SK-N-SH (cell line): Measurements from ENCODE around the gene P3H2. TPM values are rescaled to one million over a fixed set of nuclear protein-coding genes. Genes with fewer than 3 reads are reported as not detected.

Experiments
- CTCF ChIA-PET: fragments of 300-600, 350-600 bp; formaldehyde crosslinking; extraction: SDS; loops from one replicate; lab custom pipeline; 2021; lab: Yijun Ruan, JAX
- POLR2A ChIA-PET: fragments of 350-600 bp; sonication (Branson Sonifier 250); formaldehyde crosslinking; extraction: SDS; loops from one replicate; lab custom pipeline; 2020; ENCODE audit warnings: antibody characterized with exemption, inconsistent platforms; lab: Yijun Ruan, JAX
- DNase-seq: peaks from one replicate; pipeline ENCODE4 v3.0.0; 2012
- H2AFZ ChIP-seq: fragments of 200-600 bp; sonication (generic); 2 replicates; pipeline ENCODE4 v1.8.1; 2016; ENCODE audit warnings: antibody characterized with exemption, mild to moderate bottlenecking, low read depth
- H3F3A ChIP-seq: fragments of 200-600 bp; sonication (generic); replicated peaks from 2 replicates; pipeline ENCODE3; 2016; ENCODE audit warnings: antibody characterized with exemption, mild to moderate bottlenecking; ENCODE audit not compliant: insufficient read depth
- H3K27ac ChIP-seq, 2 experiments: fragments of 200-500 bp in 1 of 2; fragments of 200-600 bp in 1 of 2; sonication (Bioruptor generic) in 1 of 2; sonication (generic), shearing (Covaris generic) in 1 of 2; 2 replicates each; pipeline versions ENCODE4 v1.5.1 to v1.6.1; 2014 to 2016; ENCODE audit warnings: low read depth in 2 of 2, inconsistent platforms in 1 of 2, low read length in 1 of 2, mild to moderate bottlenecking in 1 of 2, mixed read lengths in 1 of 2
- H3K27me3 ChIP-seq: fragments of 200-600 bp; sonication (generic), shearing (Covaris generic); 2 replicates; pipeline ENCODE4 v1.6.1; 2016; ENCODE audit warnings: mixed run types; ENCODE audit not compliant: insufficient read depth
- H3K36me3 ChIP-seq, 2 experiments: fragments of 200-500 bp in 1 of 2; fragments of 200-600 bp in 1 of 2; sonication (Bioruptor generic) in 1 of 2; sonication (generic) in 1 of 2; replicated peaks in 1 of 2; 2 replicates each; pipeline versions ENCODE3 to v1.5.1; 2014 to 2016; ENCODE audit warnings: low read length in 1 of 2, mild to moderate bottlenecking in 1 of 2; ENCODE audit not compliant: insufficient read depth in 2 of 2, control insufficient read depth in 1 of 2
- H3K4me1 ChIP-seq, 2 experiments: fragments of 200-500 bp in 1 of 2; fragments of 200-600 bp in 1 of 2; sonication (Bioruptor generic) in 1 of 2; sonication (generic), shearing (Covaris generic) in 1 of 2; 2 replicates each; pipeline versions ENCODE4 v1.5.1 to v1.6.1; 2014 to 2016; ENCODE audit warnings: low read depth in 1 of 2, low read length in 1 of 2, mixed run types in 1 of 2; ENCODE audit not compliant: insufficient read depth in 2 of 2, control insufficient read depth in 1 of 2
- H3K4me2 ChIP-seq: fragments of 200-600 bp; sonication (generic), shearing (Covaris generic); 2 replicates; pipeline ENCODE4 v1.6.1; 2017; ENCODE audit warnings: mixed run types
- H3K4me3 ChIP-seq, 2 experiments: fragments of 200-500 bp in 1 of 2; fragments of 200-600 bp in 1 of 2; sonication (Bioruptor generic) in 1 of 2; sonication (generic), shearing (Covaris generic) in 1 of 2; 2 replicates each; pipeline versions ENCODE4 v1.5.1 to v1.8.1; 2014 to 2016; ENCODE audit warnings: low read depth in 2 of 2, inconsistent platforms in 1 of 2, low read length in 1 of 2, mild to moderate bottlenecking in 1 of 2, mixed read lengths in 1 of 2, moderate library complexity in 1 of 2
- H3K79me2 ChIP-seq: fragments of 200-600 bp; sonication (generic); 2 replicates; pipeline ENCODE4 v1.8.1; 2017; ENCODE audit warnings: mild to moderate bottlenecking; ENCODE audit not compliant: insufficient read depth
- H3K9ac ChIP-seq: fragments of 200-600 bp; sonication (generic); 2 replicates; pipeline ENCODE4 v1.6.1; 2017; ENCODE audit warnings: mixed run types
- H3K9me2 ChIP-seq: fragments of 200-600 bp; sonication (generic); 2 replicates; pipeline ENCODE4 v1.6.1; 2017; ENCODE audit warnings: mixed run types
- H3K9me3 ChIP-seq: fragments of 200-600 bp; sonication (generic); 2 replicates; pipeline ENCODE4 v1.6.1; 2017; ENCODE audit warnings: mixed run types, mild to moderate bottlenecking, moderate library complexity
- H4K20me1 ChIP-seq: fragments of 200-600 bp; sonication (generic); 2 replicates; pipeline ENCODE4 v1.6.1; 2017; ENCODE audit warnings: mild to moderate bottlenecking, mixed run types; ENCODE audit not compliant: insufficient read depth
- CTCF ChIP-seq: fragments of 200-600 bp; sonication (generic); IDR thresholded peaks from 2 replicates; pipeline ENCODE4 v1.6.1; 2017; ENCODE audit warnings: antibody characterized with exemption, mild to moderate bottlenecking, moderate library complexity
- EP300 ChIP-seq, 2 experiments: IDR thresholded peaks; 2 replicates each; pipeline versions ENCODE4 v1.4.0 to v1.6.1; 2012; ENCODE audit warnings: borderline replicate concordance in 1 of 2, low read depth in 1 of 2, low read length in 1 of 2
- FOXJ3 ChIP-seq: sonication (generic); formaldehyde crosslinking; IDR thresholded peaks from 2 replicates; pipeline ENCODE4 v1.5.1; 2020; ENCODE audit warnings: mild to moderate bottlenecking, missing genetic modification reagents
- JUND ChIP-seq: IDR thresholded peaks from 2 replicates; pipeline ENCODE4 v1.4.0; 2012
- NFIC ChIP-seq: IDR thresholded peaks from 2 replicates; pipeline ENCODE4 v1.4.0; 2012; ENCODE audit warnings: borderline replicate concordance
- RFX5 ChIP-seq: IDR thresholded peaks from 2 replicates; pipeline ENCODE4 v1.6.1; 2012; ENCODE audit warnings: mild to moderate bottlenecking, improper control_type of control experiment, low read length
- RXRA ChIP-seq: IDR thresholded peaks from 2 replicates; pipeline ENCODE4 v1.4.0; 2012; ENCODE audit warnings: low read depth, mild to moderate bottlenecking, borderline replicate concordance
- USF1 ChIP-seq: IDR thresholded peaks from 2 replicates; pipeline ENCODE4 v1.4.0; 2012; ENCODE audit warnings: low read depth, borderline replicate concordance
- YY1 ChIP-seq: IDR thresholded peaks from 2 replicates; pipeline ENCODE4 v1.4.0; 2012; ENCODE audit warnings: low read depth, mild to moderate bottlenecking
- ZBTB33 ChIP-seq: IDR thresholded peaks from 2 replicates; pipeline ENCODE4 v1.4.0; 2012; ENCODE audit warnings: low read depth, borderline replicate concordance
- WGBS: methylation state at CpG from one replicate; pipeline ENCODE4 v1.1.6; 2017; ENCODE audit warnings: low lambda C conversion rate; 5-methylcytosine and 5-hydroxymethylcytosine counted together
- polyA plus RNA-seq, 3 experiments: library from polyadenylated mRNA; depleted of rRNA; stranded (reverse); fragments of >200 nt; gene quantifications; 2 replicates each; pipeline ENCODE4 v1.2.3, GENCODE V29; 2012
- TF ChIP-seq, protein P1 (sequence below): IDR thresholded peaks from 2 replicates; pipeline ENCODE4 v1.4.0; 2012; ENCODE audit warnings: low read depth
- TF ChIP-seq, protein P2 (sequence below): fragments of 150-350 bp; IDR thresholded peaks from 2 replicates; pipeline ENCODE4 v1.6.1; 2017; ENCODE audit warnings: antibody characterized with exemption, low read length, low read depth, borderline replicate concordance

Gene P3H2
- polyA plus RNA-seq, 1 of the 3 experiments (the other 2 are of a cell fraction) = 2.8 TPM

DNA sequence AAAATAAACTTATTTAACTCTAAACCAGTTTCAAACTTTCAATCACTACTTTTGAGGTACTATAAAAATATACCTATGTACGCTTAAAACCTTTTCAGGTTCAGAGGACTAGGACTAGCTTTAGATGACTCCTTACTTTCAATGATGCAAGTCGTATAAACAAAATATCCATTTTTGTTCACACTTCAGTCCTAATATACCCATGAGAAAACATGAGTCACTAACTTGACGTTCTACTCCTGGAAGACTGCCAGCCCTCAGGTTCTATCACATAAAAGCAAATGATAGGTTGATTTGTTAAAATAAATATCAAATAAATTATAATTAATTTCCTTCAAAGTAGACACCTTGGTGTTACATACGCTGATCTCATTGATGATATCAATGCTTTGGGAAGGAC, 10.6 kb upstream of the P3H2 start:
- no peaks in the 10 kb centered on the region for H3K4me1 ChIP-seq
- H3K4me2 ChIP-seq = no peak overlapping the region
- no peaks in the 10 kb centered on the region for H3K36me3 ChIP-seq
- H3K4me3 ChIP-seq = no peak overlapping the region
- H3K27me3 ChIP-seq = peaks cover 3% of the 10 kb centered on the region; the same call in 1 of the 2 replicates
- H3K27ac ChIP-seq = no peak overlapping the region
- H3F3A ChIP-seq = no peaks in the 10 kb centered on the region
- TF ChIP-seq FOXJ3 (CRISPR knock-in tag) (no peak), JUND (0 out of 2 replicates have a peak, but pooled peaks have one; percentile 8)
- POLR2A ChIA-PET = no interaction called here
- no peak overlapping the region for H3K9ac ChIP-seq
- no peaks in the 10 kb centered on the region for H3K9me2 ChIP-seq
- no peak for DNase-seq
- WGBS = 30% methylated on average over 4 of the region's 4 CpGs
- CTCF ChIA-PET = no interaction called here
- H3K9me3 ChIP-seq = no peaks in the 10 kb centered on the region
- H4K20me1 ChIP-seq = no peaks in the 10 kb centered on the region
- H2AFZ ChIP-seq = no peak overlapping the region
- no peaks in the 10 kb centered on the region for H3K79me2 ChIP-seq

DNA sequence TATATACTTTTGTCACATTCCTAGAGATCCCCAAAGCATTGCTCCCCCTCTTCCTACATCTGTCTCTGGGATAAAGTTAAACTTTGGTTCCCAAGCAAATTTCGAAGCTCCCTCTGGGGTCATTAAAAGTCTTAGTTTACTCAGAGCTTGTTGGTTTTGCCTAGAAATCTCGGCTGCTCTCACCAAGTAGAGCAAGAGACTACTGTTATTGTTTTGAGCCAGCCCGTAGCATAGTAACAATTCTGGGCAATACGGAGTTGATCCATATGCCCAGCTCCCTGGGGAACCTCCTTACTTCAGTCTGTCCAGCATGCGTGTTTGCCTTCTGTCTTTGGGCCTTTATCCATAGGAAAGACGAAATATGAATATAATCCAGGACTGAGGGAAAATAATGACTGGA, 10.0 kb upstream of the P3H2 start:
- TF ChIP-seq, protein P1, sequence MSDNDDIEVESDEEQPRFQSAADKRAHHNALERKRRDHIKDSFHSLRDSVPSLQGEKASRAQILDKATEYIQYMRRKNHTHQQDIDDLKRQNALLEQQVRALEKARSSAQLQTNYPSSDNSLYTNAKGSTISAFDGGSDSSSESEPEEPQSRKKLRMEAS = no peak
- H2AFZ ChIP-seq = no peak overlapping the region
- no peak overlapping the region for H3K9ac ChIP-seq
- 54% methylated on average over 6 of the region's 6 CpGs for WGBS
- no peak overlapping the region for H3K4me3 ChIP-seq
- no peaks in the 10 kb centered on the region for H3K9me3 ChIP-seq
- POLR2A ChIA-PET = no interaction called here
- no peaks in the 10 kb centered on the region for H3K36me3 ChIP-seq
- no peaks in the 10 kb centered on the region for H4K20me1 ChIP-seq
- no peak overlapping the region for H3K4me2 ChIP-seq
- no peaks in the 10 kb centered on the region for H3K4me1 ChIP-seq
- no peaks in the 10 kb centered on the region for H3F3A ChIP-seq
- peaks cover 3% of the 10 kb centered on the region; the same call in 1 of the 2 replicates for H3K27me3 ChIP-seq
- H3K27ac ChIP-seq = no peak overlapping the region
- no peaks in the 10 kb centered on the region for H3K9me2 ChIP-seq
- no peaks in the 10 kb centered on the region for H3K79me2 ChIP-seq
- no peak for DNase-seq
- CTCF ChIA-PET = no interaction called here

- TF ChIP-seq CTCF (no peak), USF1 (no peak), EP300 (IDR thresholded peaks at IDR 0.05; ENCODE audit: borderline replicate concordance in 1 of 2, low read depth in 1 of 2, low read length in 1 of 2) (no peak), NFIC (no peak), RXRA (no peak), ZBTB33 (no peak), YY1 (no peak), RFX5 (no peak)
- TF ChIP-seq, protein P2, sequence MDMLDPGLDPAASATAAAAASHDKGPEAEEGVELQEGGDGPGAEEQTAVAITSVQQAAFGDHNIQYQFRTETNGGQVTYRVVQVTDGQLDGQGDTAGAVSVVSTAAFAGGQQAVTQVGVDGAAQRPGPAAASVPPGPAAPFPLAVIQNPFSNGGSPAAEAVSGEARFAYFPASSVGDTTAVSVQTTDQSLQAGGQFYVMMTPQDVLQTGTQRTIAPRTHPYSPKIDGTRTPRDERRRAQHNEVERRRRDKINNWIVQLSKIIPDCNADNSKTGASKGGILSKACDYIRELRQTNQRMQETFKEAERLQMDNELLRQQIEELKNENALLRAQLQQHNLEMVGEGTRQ = no peak
- CTCF ChIA-PET = interaction anchor here (0.7 kb wide), 1 partner anchor 141 kb away, joined by 3 read pairs; no protein-coding TSS in a partner anchor
- WGBS = 39% methylated on average over 2 of the region's 2 CpGs
These were observed 9.3 kb upstream of the P3H2 start for GRCh38 chr3:190130037-190130436.

More at GRCh38 chr3:190130037-190130436, 9.3 kb upstream of the P3H2 start:
- no peaks in the 10 kb centered on the region for H4K20me1 ChIP-seq
- H3K9me2 ChIP-seq = no peaks in the 10 kb centered on the region
- POLR2A ChIA-PET = no interaction called here
- H3K9ac ChIP-seq = no peak overlapping the region
- DNase-seq = no peak
- H3K27ac ChIP-seq = no peak overlapping the region
- no peak overlapping the region for H3K4me2 ChIP-seq
- peaks cover 3% of the 10 kb centered on the region; the same call in 1 of the 2 replicates for H3K27me3 ChIP-seq
- H2AFZ ChIP-seq = no peak overlapping the region
- H3F3A ChIP-seq = no peaks in the 10 kb centered on the region
- H3K4me1 ChIP-seq = no peaks in the 10 kb centered on the region
- no peaks in the 10 kb centered on the region for H3K79me2 ChIP-seq
- no peaks in the 10 kb centered on the region for H3K9me3 ChIP-seq
- H3K4me3 ChIP-seq = no peak overlapping the region
- H3K36me3 ChIP-seq = no peaks in the 10 kb centered on the region
